B cell (primary cell): Measurements from ENCODE around the gene DFFB.

Experiments used
- EZH2 ChIP-seq: IDR thresholded peaks from 2 replicates; pipeline ENCODE4 v1.6.1; 2012; ENCODE audit warnings: borderline replicate concordance, low read depth, mild to moderate bottlenecking, moderate library complexity, low read length; ENCODE audit not compliant: insufficient read depth, poor library complexity, severe bottlenecking
- TF ChIP-seq, protein P1 (sequence below): fragments of 200-600 bp; IDR thresholded peaks from one replicate; pipeline ENCODE4 v1.8.0; 2022; ENCODE audit warnings: antibody characterized with exemption, mild to moderate bottlenecking

DNA sequence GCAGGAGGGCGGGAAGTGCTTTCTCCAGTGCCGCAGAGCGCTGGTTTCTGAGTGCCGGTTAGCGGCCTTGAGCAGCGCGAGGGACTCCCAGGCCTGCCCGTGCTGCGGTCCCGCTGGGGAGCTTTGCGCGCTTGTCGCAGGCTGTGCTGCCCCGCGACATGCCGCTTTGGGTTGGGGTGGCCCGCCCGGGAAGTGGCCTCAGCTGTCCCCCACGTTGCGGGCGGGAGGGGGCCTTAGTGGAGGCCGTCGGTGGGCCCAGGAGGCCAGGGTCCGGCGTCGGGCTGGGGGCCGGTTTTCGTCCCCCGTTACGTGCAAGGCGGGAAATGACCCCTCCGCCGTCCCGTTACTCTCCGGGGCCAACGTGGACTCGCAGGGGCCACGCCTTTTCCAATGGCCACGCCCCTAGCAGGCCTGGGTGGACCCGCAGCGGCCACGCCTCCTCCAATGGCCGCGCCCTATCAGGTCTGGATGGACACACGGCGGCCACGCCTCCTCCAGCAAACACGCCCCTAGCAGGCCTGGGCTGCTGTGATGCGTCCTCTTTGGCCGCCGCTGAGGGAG is 43.8 kb downstream of the DFFB start:
- TF ChIP-seq, protein P1, sequence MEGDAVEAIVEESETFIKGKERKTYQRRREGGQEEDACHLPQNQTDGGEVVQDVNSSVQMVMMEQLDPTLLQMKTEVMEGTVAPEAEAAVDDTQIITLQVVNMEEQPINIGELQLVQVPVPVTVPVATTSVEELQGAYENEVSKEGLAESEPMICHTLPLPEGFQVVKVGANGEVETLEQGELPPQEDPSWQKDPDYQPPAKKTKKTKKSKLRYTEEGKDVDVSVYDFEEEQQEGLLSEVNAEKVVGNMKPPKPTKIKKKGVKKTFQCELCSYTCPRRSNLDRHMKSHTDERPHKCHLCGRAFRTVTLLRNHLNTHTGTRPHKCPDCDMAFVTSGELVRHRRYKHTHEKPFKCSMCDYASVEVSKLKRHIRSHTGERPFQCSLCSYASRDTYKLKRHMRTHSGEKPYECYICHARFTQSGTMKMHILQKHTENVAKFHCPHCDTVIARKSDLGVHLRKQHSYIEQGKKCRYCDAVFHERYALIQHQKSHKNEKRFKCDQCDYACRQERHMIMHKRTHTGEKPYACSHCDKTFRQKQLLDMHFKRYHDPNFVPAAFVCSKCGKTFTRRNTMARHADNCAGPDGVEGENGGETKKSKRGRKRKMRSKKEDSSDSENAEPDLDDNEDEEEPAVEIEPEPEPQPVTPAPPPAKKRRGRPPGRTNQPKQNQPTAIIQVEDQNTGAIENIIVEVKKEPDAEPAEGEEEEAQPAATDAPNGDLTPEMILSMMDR: no peak
- TF ChIP-seq EZH2: no peak
